SK-N-SH treated with all-trans-retinoic acid at 6 μM for 48 hours (cell line): ENCODE data around the gene MC1R.

Experiments
- ARNTL ChIP-seq: fragments of 450-650 bp; formaldehyde crosslinking; IDR thresholded peaks from 2 replicates; pipeline ENCODE4 v1.5.0; 2020; ENCODE audit warnings: low read depth, mild to moderate bottlenecking, moderate library complexity, borderline replicate concordance
- OSR1 ChIP-seq: fragments of 250-450 bp; sonication (Bioruptor Pico); IDR thresholded peaks from 2 replicates; pipeline ENCODE4 v1.8.0; 2022; ENCODE audit warnings: moderate library complexity, mild to moderate bottlenecking, inconsistent platforms
- RARB ChIP-seq: fragments of 250-450 bp; sonication (Bioruptor Pico); IDR thresholded peaks from 2 replicates; pipeline ENCODE4 v1.8.0; 2021; ENCODE audit warnings: mild to moderate bottlenecking, moderate library complexity
- TSHZ2 ChIP-seq: fragments of 250-450 bp; sonication (Bioruptor Pico); IDR thresholded peaks from 2 replicates; pipeline ENCODE4 v1.5.0; 2020; ENCODE audit warnings: mild to moderate bottlenecking, moderate library complexity
- ZC3H10 ChIP-seq: fragments of 250-450 bp; sonication (Bioruptor Pico); IDR thresholded peaks from 2 replicates; pipeline ENCODE4 v1.5.1; 2021; ENCODE audit warnings: mild to moderate bottlenecking, moderate library complexity
- ZFP3 ChIP-seq: fragments of 250-450 bp; sonication (Bioruptor Pico); IDR thresholded peaks from 2 replicates; pipeline ENCODE4 v1.5.0; 2020; ENCODE audit warnings: mild to moderate bottlenecking, moderate library complexity
- ZFP30 ChIP-seq: fragments of 450-650 bp; formaldehyde crosslinking; IDR thresholded peaks from 2 replicates; pipeline ENCODE4 v1.5.0; 2022; ENCODE audit warnings: mild to moderate bottlenecking, moderate library complexity
- TF ChIP-seq, protein P1 (sequence below): fragments of 250-450 bp; sonication (Bioruptor Pico); IDR thresholded peaks from 2 replicates; pipeline ENCODE4 v1.5.1; 2021; ENCODE audit warnings: mild to moderate bottlenecking, moderate library complexity
- TF ChIP-seq, protein P2 (sequence below): fragments of 250-450 bp; sonication (Bioruptor Pico); IDR thresholded peaks from 2 replicates; pipeline ENCODE4 v1.8.0; 2020; ENCODE audit warnings: mild to moderate bottlenecking, moderate library complexity, borderline replicate concordance

DNA sequence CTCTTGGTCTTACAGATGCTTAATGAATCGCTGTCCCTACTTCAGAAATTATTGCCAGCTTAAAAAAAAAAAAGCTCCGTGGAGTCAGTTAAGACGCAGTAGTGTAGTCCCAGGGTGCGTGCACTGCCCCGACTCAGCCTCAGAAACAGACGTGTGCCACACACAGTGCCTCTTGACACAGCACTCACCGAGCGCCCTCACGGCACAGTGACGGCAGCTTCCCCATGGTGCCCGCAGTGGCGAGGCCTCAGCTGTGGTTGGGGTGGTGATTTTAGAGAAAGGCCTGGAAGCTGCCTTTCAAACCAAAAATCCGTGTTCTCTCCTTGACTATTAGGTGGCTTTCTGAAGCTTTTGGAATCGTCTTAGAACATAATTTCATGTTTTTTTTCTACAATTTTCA is 31.4 kb upstream of the MC1R start:
- no peak for TF ChIP-seq ZC3H10 (CRISPR knock-in tag)
- TF ChIP-seq, protein P1, sequence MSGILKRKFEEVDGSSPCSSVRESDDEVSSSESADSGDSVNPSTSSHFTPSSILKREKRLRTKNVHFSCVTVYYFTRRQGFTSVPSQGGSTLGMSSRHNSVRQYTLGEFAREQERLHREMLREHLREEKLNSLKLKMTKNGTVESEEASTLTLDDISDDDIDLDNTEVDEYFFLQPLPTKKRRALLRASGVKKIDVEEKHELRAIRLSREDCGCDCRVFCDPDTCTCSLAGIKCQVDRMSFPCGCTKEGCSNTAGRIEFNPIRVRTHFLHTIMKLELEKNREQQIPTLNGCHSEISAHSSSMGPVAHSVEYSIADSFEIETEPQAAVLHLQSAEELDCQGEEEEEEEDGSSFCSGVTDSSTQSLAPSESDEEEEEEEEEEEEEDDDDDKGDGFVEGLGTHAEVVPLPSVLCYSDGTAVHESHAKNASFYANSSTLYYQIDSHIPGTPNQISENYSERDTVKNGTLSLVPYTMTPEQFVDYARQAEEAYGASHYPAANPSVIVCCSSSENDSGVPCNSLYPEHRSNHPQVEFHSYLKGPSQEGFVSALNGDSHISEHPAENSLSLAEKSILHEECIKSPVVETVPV: no peak
- no peak for TF ChIP-seq ZFP3
- TF ChIP-seq ZFP30 (CRISPR knock-in tag): no peak
- TF ChIP-seq ARNTL: no peak
- no peak for TF ChIP-seq TSHZ2 (CRISPR knock-in tag)
- TF ChIP-seq, protein P2, sequence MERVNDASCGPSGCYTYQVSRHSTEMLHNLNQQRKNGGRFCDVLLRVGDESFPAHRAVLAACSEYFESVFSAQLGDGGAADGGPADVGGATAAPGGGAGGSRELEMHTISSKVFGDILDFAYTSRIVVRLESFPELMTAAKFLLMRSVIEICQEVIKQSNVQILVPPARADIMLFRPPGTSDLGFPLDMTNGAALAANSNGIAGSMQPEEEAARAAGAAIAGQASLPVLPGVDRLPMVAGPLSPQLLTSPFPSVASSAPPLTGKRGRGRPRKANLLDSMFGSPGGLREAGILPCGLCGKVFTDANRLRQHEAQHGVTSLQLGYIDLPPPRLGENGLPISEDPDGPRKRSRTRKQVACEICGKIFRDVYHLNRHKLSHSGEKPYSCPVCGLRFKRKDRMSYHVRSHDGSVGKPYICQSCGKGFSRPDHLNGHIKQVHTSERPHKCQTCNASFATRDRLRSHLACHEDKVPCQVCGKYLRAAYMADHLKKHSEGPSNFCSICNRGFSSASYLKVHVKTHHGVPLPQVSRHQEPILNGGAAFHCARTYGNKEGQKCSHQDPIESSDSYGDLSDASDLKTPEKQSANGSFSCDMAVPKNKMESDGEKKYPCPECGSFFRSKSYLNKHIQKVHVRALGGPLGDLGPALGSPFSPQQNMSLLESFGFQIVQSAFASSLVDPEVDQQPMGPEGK (CRISPR knock-in tag): no peak
- no peak for TF ChIP-seq RARB (CRISPR knock-in tag)
- no peak for TF ChIP-seq OSR1 (CRISPR knock-in tag)
